Measurements from ENCODE around the gene NTRK3.

DNA sequence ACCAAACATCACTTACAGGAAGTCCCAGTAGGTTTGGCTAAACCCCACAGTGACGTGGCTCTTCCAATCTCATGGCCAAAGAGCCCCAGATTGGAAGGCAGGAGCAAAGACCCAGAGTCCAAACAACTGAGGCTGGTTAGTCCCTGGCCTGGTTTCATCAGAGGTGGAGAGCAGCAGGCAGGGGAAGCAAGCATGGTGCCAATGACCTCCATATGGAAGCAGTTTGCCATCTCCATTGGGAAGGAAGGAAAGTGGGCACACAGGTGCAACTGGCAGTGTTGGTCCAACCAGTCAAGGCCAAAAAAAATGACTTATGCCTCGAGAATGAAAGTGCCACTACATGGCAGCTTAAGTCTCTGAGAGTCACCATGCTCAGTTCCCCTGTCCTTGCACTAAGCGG is 175.9 kb downstream of the NTRK3 start:
- TF ChIP-seq SIN3A (IDR thresholded peaks at IDR 0.05; ENCODE audit: borderline replicate concordance, insufficient read depth, low read length) (no peak), POLR2AphosphoS5 (IDR thresholded peaks at IDR 0.05; ENCODE audit: low read depth, low read length) (no peak), FOXP2 (optimal IDR thresholded peaks at IDR 0.05; ENCODE audit: borderline replicate concordance, extremely low read depth, extremely low read length, insufficient read depth) (no peak)
- TF ChIP-seq, protein P1, sequence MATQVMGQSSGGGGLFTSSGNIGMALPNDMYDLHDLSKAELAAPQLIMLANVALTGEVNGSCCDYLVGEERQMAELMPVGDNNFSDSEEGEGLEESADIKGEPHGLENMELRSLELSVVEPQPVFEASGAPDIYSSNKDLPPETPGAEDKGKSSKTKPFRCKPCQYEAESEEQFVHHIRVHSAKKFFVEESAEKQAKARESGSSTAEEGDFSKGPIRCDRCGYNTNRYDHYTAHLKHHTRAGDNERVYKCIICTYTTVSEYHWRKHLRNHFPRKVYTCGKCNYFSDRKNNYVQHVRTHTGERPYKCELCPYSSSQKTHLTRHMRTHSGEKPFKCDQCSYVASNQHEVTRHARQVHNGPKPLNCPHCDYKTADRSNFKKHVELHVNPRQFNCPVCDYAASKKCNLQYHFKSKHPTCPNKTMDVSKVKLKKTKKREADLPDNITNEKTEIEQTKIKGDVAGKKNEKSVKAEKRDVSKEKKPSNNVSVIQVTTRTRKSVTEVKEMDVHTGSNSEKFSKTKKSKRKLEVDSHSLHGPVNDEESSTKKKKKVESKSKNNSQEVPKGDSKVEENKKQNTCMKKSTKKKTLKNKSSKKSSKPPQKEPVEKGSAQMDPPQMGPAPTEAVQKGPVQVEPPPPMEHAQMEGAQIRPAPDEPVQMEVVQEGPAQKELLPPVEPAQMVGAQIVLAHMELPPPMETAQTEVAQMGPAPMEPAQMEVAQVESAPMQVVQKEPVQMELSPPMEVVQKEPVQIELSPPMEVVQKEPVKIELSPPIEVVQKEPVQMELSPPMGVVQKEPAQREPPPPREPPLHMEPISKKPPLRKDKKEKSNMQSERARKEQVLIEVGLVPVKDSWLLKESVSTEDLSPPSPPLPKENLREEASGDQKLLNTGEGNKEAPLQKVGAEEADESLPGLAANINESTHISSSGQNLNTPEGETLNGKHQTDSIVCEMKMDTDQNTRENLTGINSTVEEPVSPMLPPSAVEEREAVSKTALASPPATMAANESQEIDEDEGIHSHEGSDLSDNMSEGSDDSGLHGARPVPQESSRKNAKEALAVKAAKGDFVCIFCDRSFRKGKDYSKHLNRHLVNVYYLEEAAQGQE (IDR thresholded peaks at IDR 0.05; ENCODE audit: insufficient read depth in 1 of 2, low read depth in 2 of 2, low read length in 2 of 2), result no peak

Measured in PFSK-1 (cell line).